Erythroblast (primary cell): Measurements from ENCODE around the gene ZNF804A.

Experiments used
- GATA1 ChIP-seq: IDR thresholded peaks from 2 replicates; pipeline ENCODE4 v1.6.1; 2011; ENCODE audit warnings: low read depth, mild to moderate bottlenecking, control low read depth, low read length, moderate library complexity
- POLR2A ChIP-seq: IDR thresholded peaks from 2 replicates; pipeline ENCODE4 v1.6.1; 2011; ENCODE audit warnings: mild to moderate bottlenecking, low read length

- TF ChIP-seq POLR2A, result no peak
- TF ChIP-seq GATA1, result no peak
Observed at GRCh38 chr2:184956856-184957255, 358.5 kb downstream of the ZNF804A start.
